DMS53 treated with DMSO at 0.1 percent for 48 hours (cell line): ENCODE data around the gene SDHAF4.
"Not testable (repeated sequence)": the region's sequence is repeated elsewhere in the genome, so short reads cannot be mapped to it uniquely, and the experiment has no call there.

Source experiments
- DNase-seq: peaks from one replicate; lab custom pipeline; 2025; ENCODE audit not compliant: unreplicated experiment; lab: John Stamatoyannopoulos, UW

Gene SDHAF4

DNA sequence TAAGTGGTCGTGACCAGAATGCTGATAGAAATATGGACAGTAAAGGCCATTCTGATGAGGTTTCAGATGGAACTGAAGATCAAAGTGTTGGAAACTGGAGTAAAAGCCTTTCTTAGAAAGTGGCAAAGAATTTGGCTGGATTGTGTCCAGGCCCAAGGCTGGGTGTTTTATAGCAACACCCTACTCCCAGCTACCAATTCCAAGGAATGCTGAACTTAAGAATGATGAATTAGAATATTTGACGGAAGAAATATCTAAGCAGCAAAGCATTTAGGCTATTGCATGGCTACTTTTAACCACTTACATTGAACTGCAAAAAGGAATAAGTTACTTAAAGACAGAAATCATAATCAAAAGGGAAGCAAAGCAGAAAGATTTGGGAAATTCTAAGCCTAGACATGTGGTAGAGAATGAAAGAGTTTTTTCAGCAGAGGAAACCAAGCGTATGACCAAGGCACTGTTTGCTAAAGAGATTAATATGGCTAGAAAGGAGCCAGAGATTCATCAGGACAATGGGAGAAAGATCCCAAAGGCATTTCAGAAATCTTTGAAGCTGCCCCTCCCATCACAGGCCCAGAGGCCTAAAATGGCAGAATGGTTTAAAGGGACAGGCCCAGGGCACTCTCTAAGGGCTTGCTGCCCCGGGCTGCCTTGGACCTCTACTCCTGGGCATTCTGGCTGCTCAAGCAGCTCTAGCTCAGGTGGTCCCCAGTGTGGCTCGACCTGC lies 25.8 kb downstream of the SDHAF4 start:
- no peak for DNase-seq

DNA sequence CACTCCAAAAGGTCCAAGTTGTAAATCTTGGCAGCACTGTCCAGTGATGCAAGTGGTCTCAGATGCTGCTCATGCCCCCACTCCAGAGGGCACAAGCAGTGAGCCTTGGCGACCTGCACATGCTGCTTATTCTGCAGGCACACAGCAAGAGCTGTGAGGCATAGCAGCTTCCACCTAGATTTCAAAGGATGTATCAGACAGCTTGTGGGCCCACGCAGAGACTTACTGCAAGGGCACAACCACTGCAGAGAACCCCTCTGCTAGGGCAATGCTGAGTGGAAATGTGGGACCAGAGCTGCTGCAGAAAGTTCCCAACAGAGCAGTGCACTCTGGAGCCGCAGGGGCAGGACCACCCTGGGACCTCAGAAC lies 26.4 kb downstream of the SDHAF4 start:
- DNase-seq, result no peak

DNA sequence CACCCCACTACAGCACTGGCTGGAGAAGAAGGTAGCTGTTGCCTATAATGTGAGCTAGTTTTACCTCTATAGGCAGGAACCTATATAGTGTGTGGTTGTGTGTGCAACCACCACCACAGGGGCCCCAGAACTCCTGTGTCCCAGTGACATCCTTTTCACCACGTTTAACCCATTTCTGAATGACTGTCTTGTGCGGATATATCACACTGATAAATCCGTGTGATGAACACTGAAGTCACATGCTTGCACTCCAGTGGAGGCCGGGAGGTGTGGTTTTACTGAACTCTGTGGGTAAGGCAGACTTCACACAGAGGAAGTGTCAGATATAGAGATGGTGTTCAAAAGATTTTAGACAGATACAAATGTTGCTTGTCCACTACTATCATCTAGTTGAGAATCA lies 32.5 kb downstream of the SDHAF4 start:
- DNase-seq, result no peak

DNA sequence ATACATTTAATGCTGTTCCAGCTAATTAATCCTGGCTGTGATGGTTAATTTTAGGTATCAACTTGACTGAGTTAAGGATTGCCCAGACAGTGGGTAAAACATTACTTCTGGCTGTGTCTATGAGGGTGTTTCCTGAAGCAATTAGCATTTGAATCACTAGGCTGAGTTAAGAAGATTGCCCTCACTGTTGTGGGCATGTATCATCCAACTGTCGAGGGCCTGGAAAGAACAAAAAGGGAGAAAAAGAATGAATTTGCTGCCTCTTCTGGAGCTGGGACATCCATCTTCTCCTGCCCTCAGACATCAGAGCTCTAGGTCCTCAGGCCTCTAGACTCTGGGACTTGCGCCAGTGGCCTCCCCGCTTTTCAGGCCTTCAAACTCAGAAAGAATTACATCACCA lies 34.3 kb downstream of the SDHAF4 start:
- no peak for DNase-seq

DNA sequence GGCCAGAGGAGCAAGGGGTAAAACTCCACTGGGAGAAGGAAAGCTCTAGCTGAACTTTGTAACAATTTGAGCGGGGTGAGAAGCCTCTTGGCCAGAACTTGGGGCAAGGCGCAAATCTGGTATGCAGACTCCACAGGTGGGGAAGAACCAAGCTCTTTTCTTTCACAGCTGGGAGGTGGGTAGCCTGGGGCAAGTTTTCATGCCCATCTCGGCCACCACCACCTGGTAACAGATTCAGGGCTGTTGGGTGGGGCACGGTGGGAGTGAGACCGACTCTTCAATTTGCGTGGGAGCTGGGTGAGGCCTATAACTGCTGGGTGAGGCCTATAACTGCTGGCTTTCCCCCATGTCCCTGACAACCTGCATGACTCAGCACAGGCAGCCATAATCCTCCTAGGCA lies 37.5 kb downstream of the SDHAF4 start:
- no peak for DNase-seq

DNA sequence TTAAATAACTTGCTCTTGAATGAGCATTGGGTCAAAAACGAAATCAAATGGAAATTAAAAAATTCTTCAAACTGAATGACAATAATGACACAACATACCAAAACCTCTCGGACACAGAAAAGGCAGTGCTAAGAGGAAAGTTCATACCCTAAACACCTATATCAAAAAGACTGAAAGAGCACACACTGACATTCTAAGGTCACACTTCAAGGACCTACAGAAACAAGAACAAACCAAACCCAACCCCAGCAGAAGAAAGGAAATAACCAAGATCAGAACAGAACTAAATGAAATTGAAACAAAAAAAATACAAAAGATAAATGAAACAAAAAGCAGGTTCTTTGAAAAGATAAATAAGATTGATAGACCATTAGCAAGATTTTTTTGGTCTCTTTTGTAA lies 40.6 kb downstream of the SDHAF4 start:
- not testable (repeated sequence) for DNase-seq

DNA sequence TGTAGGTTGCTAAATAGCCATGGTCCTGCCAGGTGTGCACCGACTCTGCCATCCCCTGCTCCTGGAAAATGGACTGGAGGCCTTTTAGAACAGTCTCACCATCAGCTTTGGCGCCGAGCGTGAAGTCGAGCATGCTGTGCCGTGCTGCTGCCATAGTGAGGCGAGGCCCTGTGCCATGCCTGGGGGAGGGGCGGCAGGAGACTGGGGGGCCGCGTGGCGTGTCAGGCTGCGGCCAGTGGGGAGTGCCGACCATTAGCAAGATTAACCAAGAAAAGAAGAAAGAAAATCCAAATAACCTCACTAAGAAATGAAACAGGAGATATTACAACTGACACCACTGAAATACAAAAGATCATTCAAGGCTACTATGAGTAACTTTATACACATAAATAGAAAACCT lies 42.5 kb downstream of the SDHAF4 start:
- not testable (repeated sequence) for DNase-seq

DNA sequence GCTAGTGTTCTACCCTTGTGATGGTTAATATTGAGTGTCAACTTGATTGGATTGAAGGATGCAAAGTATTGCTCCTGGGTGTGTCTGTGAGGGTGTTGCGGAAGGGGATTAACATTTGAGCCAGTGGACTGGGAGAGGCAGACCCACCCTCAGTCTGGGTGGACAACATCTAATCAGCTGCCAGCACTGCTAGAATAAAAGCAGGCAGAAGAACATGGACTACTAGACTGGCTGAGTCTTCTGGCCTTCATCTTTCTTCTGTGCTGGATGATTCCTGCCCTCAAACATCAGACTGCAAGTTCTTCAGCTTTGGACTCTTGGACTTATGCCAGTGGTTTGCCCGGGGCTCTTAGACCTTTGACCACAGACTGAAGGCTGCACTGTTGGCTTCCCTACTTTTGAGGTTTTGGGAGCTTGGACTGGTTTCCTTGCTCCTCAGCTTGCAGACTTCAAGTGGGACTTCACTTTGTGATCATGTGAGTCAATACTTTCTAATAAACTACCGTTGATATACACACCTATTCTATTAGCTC lies 50.1 kb downstream of the SDHAF4 start:
- no peak for DNase-seq

DNA sequence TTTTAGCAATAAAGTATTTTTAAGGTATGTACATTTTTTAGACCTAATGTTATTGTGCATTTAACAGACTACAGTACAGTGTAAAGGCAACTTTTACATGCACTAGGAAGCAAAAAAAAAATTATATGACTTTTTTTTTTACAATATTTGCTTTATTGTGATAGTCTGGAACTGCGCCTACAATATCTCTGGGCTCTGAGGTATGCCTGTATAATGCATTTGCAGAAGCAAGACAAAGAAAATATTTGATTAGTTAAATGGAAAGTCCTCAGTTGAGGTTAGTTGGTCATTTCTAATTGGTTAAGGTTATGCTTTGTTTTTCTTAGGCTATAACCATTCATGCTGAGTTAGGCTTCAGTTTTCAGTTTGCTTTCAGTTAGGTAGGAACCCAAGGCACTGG lies 54.0 kb downstream of the SDHAF4 start:
- DNase-seq, result no peak

DNA sequence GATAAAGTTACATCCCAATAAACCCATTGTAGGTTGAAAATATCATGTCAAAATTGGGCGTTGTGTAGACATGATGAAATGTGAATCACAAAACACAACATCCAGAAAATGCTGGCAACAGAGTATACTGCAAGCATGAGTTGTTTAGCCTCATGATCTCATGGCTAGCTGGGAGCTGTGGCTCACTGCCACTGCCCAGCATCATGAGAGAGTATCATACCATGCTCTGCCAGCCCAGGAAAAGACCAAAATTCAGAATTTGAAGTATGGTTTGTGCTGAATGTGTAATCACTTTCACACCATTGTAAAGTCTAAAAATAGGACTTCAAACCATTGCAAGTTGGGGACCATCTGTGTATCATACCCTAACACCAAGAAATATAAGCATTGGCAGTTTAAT lies 55.7 kb downstream of the SDHAF4 start:
- DNase-seq, result no peak

DNA sequence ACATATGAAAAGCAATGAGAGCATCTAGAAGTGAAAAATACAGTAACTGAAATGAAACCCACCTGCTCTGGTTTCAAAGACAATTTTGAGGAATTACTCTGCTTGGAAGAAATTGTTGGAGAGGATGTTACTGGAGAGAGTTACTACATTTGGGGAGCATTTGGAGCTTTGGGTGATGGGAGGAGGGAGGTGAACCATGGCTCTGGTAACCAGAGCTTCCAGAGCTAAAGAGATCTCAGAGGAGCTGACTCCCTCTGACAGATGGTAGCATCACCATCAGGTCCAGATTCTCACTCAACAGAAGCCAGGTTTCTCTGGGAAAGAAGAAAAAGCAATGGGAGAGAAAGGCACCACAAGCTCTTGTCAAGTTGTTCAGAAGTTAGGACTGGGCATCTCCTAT lies 58.7 kb downstream of the SDHAF4 start:
- no peak for DNase-seq

DNA sequence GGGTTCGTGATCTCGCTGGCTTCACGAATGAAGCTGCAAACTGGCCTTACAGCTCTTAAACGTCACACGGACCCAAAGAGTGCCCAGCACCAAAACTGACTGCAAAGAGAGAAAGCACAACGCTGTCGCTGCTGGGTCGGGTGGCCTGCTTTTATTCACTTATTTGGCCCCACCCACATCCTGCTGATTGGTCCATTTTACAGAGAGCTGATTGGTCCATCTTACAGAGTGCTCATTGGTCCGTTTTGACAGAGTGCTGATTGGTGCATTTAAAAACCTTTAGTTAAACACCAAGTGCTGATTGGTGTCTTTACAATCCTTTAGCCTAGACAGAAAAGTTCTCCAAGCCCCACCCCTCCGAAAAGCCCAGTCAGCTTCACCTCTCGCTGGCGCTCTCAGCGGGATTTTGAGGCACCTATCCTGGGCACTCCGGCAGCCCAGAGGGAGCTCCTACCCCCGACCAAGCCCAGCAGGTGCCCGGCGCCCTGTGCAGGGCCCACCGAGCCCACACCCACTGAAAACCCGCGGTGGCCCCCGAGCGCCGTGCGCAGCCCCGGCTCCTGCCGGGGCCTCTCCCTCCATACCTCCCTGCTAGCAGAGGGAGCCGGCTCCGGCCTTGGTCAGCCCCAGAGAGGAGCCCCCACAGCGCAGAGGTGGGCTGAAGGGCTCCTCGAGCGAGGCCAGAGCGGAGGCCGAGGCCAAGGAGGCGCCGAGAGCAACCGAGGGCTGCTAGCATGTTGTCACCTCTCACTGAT lies 60.9 kb downstream of the SDHAF4 start:
- no peak for DNase-seq

DNA sequence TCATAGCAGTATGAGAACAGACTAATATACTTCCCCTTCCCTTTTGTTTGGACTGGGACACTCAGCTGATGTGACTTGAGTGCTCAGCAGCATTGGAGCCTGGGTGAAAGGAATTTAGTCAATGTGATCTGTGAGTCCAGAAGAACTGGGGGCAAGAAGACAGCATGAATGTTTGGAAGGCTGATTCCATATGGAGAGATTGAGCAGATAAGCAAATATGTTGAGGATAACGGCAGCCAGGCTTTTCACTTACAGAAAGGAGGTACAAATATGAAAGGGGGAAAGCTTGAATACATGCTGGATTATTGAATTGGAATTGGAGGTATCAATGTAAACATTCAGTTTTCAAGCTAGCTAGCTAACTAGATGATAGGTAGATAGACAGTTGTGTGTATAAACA lies 63.2 kb downstream of the SDHAF4 start:
- no peak for DNase-seq

DNA sequence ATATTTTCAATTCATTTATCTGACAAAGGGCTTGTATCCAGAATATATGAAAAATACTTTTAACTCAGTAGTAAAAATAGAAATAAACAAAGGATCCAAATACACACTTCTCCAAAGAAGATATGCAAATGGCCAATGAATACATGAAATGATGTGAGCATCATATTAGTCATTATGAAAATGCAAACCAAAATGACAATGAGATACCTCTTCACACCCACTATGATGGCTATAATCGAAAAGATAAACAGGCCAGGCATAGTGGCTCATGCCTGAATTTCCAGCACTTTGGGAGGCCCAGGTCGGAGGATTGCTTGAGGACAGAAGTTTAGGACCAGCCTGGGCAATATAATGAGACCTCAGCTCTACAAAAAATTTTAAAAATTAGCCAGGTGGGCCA lies 67.1 kb downstream of the SDHAF4 start:
- no peak for DNase-seq

DNA sequence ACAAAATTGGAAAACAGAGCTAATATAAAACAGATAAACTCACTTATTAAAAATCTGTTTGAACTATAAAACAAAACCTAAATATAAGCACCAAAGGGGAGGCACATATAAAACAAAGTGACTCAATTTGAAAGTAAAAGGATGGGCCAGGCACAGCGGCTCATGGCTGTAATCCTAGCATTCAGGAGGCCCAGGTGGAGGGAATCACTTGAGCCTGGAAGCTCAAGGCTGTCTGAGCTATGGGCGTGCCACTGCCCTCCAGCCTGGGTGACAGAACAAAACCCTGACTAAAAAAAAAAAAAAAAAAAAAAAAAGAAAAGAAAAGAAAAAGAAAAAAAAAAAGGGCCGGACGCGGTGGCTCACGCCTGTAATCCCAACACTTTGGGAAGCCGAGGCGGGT lies 69.9 kb downstream of the SDHAF4 start:
- DNase-seq, result no peak

DNA sequence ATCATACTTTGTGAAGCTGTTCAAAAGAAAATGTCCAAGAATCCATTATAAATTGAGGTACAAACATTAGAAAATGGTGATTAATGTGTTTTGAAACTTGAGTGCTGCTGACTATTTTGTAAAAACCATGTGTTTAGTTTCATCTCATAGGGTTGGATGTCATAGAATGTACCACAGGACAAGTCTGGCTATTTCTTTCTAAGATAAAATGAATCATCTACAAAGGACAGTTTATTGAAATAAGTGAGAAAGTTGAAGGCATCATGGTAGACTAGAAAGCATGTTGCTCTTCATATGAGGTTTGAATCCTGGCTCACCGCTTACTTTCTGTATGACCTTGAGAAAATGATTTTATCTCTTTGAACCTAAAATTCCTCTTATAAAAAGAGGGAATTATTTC lies 71.7 kb downstream of the SDHAF4 start:
- no peak for DNase-seq
